Measurements from ENCODE around the gene CENPK.
"Not testable (repeated sequence)": the region's sequence is repeated elsewhere in the genome, so short reads cannot be mapped to it uniquely, and the experiment has no call there.

CENPK gene

DNA sequence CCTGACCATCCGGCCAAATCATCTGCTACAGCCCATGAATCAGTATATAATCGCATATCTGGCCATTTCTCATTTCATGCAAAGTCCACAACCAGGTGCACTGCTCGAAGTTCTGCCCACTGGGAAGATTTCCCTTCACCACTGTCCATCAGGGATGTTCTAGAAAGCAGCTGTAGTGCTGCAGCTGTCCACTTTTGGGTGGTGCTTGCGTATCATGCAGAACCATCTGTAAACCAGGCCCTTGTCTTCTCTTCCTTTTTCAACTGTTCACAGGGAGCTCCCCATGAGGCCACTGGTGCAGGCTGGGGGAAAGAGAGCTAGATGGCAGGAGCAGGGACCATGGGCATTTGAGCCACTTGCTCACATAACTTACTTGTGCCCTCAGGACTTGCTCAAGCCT, 73.8 kb downstream of the CENPK start:
- DNase-seq = no peak

DNA sequence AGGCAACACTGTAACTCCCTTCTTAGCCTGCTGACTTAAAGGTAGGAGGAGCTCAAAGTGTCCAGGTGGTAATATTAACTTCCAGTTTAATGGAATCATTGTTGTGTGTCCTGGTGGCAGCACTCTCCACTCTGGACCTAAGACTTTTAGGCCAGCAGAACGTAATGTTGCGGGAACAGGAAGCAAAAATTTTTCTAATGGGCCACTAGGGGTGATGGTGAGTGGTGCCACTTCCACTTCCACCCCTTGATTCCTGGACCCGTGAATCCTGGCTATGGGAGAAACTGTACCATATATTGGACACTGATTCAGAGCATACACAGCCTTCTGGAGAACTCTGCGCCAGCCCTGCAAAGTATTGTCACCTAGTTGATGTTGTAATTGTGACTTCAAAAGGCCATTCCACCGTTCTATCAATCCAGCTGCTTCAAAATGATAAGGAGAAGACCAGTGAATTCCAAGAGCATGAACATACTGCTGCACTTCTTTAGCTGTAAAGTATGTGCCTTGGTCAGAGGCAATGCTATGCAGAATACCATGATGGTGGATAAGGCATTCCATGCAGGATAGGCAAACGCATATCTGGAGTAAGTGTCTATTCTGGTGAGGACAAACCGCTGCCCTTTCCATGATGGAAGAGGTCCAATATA, 74.8 kb downstream of the CENPK start:
- not testable (repeated sequence) for DNase-seq

DNA sequence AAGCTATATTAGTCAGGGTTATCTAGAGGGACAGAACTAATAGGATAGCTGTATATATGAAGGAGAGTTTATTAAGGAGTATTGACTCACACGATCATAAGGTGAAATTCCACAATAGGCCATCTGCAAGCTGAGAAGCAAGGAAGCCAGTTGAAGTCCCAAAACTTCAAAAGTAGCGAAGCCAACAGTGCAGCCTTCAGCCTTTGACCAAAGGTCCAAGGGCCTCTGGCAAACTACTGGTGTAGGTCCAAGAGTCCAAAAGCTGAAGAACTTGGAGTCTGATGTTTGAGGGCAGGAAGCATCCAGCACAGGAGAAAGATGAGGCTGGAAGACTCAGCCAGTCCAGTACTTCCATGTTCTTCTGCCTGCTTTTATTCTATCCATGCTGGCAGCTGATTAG, 76.2 kb downstream of the CENPK start:
- not testable (repeated sequence) for DNase-seq

DNA sequence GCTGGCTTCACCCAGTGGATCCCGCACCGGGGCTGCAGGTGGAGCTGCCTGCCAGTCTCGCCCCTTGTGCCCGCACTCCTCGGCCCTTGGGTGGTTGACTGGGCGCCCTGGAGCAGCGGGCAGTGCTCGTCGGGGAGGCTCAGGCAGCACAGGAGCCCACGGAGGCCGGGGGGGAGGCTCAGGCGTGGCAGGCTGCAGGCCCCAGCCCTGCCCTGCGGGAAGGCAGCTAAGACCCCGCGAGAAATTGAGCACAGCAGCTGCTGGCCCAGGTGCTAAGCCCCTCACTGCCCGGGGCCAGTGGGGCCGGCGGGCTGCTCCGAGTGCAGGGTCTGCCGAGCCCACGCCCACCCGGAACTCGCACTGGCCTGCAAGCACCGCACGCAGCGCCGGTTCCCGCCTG, 77.6 kb downstream of the CENPK start:
- no peak for DNase-seq

DNA sequence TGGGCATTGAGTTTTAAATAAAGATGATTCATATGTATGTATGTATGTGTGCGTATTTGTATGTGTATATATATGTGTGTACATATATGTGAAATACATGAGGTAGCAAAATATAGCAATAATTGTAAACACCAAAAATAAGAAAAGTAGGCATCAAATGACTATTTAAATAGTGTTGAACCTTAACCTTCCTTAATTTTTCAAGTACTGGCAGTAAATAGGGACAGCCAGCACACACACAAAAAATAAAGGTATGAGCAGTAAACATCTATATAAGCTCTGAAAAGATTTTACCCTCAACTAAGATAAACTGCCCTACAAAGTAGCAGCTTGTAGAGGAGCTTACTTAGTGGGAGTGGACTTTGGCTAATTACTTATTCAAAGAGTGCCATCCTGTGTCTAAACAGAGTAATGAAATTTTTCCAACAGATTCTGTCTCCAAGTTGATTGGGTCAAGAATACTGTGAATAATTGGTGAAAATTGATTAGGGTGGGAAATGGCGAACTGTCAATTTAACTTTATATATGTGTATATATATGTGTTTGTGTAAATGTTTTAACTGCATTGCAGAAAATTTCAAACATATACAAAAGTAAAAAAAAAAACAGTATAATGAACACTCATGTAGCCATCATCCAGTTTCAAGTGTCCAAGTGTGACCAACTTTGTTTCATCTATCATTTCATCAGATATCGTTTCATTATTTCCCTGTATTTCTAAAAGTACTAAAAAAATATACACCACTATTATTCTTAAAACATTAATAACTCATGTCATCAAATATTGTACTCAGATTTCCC, 79.2 kb downstream of the CENPK start:
- no peak for DNase-seq

DNA sequence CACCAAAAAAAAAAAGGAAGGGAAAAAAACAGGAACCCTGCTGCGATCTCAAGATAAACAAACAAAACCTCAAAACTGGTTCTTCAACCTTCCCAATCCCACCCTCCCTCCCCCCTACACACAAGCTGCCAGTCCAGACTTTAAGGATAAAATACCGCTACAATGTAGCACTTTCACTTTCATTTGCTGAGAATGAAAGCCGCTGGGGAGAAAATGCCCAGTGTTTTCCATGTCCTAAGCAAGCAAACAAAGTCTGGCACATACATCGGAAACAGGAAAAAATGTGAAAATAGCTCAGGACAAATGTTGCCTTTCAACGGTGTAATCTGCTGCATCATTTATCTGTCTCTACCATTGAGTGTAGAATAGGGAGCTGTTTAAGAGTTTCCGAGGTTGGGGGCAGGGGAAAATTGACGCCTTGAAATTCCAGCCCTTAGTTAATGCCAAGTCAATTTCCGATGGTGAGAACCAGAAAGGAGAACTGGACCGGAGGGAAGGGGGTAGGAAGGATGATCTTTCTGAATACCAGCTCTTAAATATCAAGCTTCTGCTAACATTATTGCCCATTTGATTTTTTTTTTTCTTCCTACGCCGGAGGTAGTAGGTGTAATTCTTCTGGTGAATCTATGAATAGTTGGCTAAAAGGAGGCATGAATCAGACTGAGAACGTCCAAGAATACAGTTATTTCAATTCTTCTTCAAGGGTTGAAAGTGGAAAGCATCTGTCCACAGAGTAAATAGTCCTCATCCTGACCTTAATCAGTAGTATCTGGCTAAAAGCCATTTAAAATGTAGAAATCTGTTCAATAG, 80.0 kb downstream of the CENPK start:
- no peak for DNase-seq

DNA sequence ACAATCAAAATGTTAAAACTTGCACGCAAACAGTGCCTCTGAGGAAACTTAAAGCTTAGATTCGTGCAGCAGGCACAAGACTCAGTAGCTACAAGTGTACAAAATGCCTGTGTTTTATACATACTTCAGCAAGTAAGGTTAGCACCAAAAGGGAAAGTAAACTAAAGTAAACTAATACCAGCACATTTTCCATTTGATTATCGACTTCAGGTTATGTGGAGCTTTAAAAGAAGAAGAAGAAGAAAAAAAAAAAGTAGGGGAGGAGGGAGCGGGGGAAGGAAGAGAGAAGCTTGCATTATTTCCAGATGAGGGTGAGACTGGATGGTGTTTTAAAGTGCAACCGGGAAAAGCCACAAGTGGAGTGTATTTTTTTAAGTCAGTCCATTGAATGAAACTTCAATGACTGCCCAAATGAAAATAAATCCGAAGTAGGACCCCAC, 80.7 kb downstream of the CENPK start:
- DNase-seq = no peak

DNA sequence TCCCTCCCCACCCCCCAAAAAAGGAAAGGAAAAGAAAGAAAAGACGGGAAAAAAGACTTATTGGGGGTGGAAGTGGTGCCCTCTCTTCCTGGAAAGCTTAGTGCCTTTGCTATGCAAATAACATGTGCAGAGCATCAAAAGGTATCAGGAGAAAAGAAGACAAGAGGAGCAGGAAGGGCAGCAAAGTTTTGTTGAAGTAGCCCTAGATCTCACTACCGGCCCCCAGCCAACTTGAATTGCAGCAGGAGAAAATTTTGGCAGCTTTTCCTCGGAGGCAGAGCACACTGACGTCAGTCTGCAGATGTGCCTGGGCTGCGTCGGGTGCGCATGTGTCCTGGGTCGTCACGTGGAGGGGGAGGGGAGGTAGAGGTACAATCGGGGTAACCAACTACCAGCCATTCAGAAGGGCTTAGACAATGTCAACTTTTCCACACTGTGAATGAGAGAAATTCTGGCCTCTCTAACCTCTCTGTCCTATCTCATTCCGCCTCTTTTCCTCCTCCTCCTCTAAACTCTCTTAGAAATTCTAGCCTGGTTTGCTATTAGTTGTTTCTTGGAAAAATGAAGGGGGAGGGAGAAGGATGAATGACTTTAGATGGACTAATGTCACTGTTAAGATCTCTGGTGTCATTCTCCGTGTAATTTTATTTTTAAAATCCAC, 81.2 kb downstream of the CENPK start, which contains the start of gene ADAMTS6:
ADAMTS6 (minus strand) TSS at position 286 of the 661 bp plus-strand sequence. CDS start 8,247 bp downstream, outside the sequence.
- peak; percentile 69 for DNase-seq

DNA sequence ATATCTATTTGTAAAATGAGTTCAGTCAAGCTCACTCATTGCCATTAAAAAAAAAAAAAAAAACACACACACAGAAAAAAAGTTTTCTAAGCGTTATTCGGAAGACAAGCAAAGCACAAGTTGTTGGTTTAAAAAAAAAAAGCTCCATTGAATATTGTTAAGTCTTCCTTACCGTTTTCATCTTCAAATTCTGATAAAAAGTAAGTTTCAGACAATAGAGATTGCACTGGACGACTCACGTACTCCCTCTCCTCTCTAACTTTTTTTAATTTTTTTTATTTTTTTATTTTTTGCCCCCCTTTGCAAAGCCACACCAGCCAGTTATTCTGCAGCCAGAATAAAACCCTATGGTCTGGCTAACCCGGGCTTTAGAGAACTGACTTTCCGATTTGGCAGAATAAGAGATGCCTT, 81.8 kb downstream of the CENPK start:
- DNase-seq = no peak

DNA sequence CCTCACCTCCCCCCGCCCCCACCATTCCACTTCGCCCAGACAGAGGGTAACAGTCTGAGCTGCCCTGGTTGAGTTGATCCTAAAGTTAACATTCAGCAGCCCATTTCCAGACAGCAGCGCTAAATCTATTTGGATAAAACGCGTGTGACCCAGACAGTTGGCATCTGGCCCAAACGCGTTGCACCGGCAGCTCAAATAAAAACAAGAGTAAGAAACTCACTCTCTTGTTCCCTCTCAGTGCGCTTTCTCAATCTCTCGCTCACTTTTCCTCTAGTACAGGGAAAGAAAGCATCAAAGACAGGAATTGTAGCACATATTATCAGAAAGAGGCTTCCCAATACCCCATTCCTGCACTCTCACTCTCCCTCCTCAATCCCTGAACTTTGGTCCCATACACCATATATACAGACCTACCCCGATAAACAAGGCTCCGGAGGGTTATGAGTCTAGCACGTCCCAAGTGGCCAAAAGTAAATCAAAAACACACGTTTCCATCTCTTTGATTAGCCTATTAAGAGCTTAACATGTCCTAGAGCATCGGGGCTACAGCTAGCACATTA, 82.6 kb downstream of the CENPK start:
- peak; percentile 12 for DNase-seq

DNA sequence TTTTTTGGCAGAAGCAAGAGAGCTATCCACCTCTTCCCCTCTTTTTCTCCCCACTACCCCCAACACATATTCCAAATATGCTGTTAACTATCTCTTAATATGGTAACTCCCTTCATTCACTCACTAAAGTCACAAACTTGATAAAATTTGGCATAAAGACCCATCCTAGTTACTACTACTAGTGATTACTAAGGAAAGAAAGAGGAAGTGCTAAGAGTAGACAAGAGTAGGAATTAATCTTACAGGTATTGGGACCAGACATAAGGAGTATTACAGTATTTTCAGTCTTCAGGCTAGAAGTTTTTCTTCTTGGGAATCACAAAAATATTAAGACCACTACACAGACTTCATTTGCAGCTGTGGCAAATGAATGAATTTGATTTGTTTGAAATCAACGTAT, 83.4 kb downstream of the CENPK start:
- DNase-seq = no peak

DNA sequence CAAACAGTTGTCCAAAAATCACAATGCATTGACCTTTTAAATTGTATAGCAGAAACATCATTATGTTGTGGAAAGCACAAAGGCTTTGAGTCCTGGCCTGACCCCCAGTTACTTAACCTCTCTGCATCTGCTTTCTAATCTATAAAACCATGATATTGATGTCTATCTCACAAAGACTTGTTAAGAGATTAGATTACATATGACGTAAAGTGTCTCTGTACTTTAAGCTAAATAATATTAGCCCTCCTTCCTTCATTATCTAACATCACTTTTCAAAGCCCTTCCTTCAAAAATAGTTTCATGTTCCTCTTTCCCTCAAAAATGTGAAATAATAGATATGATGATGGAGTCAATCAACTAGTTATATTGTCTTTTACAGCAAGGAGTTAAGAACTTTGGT, 84.6 kb downstream of the CENPK start:
- DNase-seq = no peak

DNA sequence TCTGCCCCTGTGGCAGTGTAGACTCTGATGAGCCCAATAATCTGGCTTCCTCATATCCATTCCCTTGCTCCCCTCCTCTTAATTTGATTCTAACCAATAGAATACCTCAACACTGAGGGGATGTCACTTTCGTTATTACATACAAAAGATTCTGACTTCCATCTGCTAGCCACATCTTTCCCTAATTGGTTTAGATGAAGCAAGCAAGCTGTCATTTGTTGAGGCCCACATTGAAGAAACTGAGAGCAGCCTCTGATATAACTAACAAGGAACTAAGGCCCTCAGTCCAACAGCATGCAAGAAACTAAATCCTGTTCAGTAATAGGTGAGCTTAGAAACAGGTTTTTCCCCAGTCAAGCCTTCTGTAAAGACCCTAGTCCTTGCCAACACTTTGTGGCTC, 87.1 kb downstream of the CENPK start:
- DNase-seq = no peak

DNA sequence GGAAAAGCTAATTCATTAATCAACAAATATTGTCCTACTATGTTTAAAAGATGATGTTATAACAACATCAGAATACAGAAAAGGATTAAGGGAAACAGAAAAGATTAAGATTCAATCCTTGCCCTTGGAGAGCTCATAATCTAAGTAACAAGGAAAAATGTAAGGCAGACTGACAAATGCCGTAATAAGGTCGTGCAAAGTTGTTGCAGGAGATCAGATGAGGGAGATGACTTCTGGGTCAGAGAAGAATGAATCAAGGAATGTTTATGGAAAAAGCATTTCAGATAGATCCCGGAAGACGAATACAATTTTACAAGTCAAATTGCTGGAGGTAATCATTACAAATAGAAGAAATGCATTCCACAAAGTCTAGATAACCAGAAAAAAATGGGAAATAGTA, 87.6 kb downstream of the CENPK start:
- DNase-seq = no peak

DNA sequence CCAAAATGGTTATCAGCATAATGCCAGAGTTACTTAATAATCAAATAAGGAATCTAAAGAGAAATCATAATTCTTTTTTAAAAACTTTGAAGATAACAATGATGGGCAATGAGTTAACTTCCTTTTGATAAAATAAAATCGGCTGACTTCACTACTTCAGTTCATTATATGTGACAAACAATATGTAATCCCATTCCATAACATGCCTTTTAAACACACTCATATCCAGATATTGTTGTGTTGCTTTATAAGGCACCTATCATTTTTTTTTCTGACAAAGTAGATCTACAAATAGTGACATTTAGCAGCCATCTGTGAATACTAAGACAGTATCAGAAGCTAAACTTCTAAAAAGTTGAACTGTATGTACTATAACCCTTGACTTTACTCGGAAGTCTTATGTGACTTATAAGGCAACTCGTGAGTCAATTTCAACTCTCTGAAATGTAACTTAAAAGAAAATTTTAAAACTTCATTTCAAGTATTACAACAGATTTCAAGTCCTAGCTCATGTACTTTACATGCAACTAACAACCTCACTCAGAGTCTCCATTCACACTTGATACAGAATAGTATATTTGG, 88.7 kb downstream of the CENPK start:
- no peak for DNase-seq

DNA sequence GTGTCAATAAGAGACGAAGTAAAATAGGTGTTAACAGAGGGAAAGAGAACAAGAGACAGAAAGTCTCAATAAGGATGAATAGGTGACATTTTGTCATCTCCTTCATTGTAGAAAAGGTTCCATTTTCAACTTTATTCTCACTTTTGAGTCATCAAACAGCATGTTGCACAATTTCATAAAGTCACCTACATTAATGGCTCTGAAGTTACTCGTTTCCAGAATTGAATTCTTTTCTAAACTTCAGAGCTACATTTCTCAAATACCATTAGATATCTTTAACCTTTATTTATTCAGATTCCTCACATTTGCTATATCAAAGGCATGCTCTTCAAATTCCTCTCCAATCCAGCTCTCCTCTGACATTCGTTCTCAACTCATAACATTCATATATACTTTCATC, 94.3 kb downstream of the CENPK start:
- no peak for DNase-seq
